HG03097 (cell line): ENCODE results near the gene TLR8.
"Not testable (repeated sequence)": the region's sequence is repeated elsewhere in the genome, so short reads cannot be mapped to it uniquely, and the experiment has no call there.

Experiments
- ATAC-seq: cut with Tn5 transposase; IDR thresholded peaks from one replicate; pipeline ENCODE4 v1.9.1; 2021; ENCODE audit not compliant: unreplicated experiment, low FRiP score

TLR8 gene

DNA sequence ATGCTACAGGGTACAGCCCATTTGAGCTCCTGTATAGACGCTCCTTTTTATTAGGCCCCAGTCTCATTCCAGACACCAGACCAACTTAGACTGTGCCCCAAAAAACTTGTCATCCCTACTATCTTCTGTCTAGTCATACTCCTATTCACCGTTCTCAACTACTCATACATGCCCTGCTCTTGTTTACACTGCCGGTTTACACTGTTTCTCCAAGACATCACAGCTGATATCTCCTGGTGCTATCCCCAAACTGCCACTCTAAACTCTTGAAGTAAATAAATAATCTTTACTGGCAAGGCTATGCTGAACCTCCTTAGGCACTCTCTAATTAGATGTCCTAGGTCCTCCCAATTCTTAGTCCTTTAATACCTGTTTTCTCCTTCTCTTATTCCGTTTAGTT is 38.0 kb downstream of the TLR8 start:
- not testable (repeated sequence) for ATAC-seq

DNA sequence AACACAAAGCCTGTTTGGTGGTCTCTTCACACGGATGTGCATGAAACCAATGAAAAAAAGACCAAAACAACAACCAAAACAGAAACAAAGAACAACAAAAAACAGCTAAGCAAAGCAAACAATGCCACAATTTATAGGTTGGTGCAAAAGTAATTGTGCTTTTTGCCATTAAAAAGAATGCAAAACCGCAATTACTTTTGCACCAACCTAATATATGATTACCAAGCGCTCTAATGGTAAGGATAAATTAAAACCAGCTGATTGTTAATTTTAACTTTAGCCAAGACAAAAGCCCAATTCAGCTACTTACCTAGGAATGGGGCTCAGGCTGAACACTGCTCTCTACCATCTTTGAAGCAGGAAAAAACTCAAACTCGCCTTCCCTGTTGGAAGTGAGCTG is 39.1 kb downstream of the TLR8 start:
- ATAC-seq: no peak

DNA sequence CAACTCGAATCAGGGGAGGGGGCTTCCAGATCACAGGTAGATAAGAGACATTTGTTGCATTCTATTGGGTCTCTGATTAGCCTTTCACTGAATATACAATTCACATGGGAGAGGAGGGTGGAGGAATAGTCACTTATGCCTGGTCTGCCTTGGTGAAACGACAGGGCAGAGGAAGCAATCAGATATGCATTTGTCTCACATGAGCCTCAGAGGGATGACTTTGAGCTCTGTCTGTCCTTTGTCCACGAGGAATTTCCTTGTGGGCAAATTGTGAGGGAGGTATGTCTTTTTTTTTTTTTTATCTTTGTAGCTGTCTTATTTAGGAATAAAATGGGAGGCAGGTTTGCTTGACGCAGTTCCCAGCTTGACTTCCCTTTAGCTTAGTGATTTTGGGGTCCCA is 40.0 kb downstream of the TLR8 start:
- no peak for ATAC-seq

DNA sequence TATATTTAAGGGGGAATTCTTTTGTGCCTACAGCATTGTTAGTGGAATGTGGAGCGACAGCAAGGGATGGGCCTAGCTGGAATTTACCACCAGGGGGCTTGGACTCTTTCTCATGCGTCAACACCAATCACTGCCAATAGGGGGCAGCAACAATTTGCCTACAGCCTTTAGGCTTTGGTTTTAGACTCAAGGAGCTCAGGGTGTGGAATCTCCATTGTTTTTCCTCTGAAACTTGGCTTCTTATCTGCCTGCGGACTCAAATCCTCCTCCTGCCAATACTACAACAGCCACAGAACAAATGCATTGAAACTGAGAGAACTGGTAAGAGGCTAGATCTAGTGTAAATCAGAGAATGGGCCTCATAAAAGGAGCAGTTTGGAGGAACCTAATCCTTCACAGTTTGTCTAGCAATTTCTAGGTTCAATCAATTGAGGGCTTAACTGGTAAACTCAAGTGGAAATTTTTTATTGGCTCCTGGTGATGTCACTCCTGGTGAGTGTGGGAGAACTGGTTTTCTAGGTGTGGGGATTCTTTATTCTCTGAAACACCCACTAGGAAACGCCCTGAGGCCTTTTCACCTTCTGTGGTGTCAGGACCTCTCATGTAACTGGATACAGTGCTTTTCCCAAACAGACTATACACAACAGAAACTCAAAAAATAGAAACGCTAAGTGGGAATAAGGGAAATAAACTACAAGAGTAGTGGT is 40.6 kb downstream of the TLR8 start:
- ATAC-seq: peak; percentile 33

DNA sequence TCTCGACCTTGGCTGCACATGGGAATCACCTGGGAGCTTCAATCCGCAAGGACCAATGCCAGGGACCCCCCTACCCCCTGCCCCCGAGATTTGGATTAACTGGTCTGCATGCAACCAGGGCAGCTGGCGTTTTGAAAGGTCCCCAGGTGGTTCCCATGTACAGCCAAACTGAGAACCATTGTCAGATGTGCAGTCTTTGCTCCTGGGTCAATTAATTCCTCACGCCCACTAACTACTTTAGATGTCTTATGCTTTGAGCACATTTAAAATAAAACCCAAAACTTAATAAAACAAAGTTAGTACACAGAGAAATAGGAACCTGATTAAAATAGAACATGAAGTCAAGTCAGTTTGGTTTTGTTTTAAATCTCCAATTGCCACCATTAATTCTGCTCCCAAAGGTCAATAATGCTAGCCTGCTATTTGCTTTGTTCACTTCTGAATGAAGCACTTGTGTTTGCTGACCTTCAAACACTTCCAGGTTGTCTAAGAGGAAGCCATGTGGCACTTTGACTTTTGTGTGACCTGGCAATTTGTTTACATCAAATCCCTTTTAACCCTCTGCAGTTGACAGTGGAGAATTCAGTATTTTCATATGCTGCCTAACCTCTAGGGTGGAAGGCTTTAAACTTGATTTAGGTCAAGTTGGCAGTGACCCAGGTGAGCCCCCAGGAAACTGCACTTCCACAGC is 41.3 kb downstream of the TLR8 start:
- ATAC-seq: no peak

DNA sequence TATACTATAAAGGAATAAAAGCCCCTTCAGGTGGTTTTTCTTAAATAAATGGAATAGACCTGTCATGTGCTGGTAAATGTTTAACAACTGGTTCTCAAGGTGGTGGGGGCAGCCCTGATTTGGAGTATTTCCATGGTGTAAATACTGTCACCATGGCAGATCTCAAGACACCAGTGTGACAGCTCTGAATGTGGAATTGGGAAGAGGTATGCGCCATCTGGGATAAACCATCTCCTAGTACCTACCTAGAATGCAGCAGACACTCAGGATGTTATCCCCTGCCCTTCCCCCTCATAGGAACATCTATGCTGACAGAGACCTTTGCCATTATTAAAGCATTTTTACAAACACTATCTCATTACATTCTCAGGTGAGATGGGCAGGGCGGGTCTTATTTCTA is 42.1 kb downstream of the TLR8 start:
- ATAC-seq: no peak

DNA sequence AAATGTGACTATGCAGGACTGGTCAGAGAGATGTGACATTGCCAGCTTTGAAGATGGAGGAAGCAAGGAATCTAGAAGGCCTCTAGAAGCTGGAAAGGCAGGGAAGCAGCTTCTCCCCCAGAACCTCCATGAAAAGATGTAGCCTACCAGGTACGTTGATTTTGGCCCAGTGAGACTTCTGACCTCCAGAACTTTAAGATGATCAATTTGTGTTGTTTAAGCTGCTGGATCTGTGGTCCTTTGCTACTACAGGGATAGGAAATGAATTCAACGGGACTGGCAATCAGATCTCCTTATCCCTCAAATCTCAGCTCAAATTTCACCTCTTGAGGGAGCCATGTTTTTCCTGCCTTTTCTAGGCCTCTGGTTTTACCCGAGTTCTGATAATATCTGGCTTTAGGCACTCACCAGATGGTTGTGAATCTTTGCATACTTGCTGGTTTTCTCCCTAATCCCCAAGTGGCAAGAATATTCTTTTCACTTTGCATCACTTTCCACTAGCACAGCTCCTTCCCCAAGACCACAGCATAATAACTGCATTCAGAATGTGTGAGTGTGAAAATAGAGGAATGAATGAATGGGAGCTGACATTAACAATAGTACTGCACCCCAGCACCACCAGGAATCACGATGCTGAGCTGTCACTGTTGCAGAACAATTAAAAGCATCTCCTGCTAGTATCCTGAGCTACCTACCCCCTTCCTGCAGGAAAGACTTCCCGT is 42.9 kb downstream of the TLR8 start:
- ATAC-seq: no peak

DNA sequence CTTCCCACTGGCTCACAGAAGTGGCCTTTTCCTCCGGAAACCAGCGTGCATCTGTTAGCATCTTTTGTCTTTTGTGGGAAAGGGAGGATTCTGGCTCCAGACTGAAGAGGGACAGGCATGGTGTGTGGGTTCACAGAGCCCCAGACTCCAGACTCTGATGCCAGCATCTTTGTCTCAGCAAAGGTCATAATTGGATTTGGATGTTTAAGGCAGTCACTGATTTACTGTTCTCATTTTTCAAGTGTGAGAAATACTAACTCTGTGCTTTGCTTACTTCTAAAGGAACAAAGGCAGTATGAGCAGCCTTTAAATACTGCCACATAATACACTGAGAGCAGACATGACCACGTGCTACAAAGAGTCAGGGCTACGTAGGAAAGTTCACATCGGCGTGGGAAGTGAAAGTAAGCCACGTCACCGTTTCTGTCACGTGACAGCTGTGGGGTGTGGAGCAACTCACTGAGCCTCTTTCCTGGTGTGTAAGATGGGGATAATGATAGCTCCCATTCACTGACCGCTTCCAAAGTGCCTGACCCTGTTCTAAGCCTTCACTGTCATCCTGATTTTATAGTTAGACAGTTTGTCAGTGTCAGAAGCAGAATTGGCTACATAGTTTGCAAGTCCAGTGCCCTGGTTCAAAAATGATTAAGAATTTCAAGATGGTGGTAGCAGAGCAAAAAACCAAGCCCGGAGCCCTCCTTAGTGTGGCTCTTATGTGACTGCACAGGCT is 43.7 kb downstream of the TLR8 start:
- peak; percentile 42 for ATAC-seq

DNA sequence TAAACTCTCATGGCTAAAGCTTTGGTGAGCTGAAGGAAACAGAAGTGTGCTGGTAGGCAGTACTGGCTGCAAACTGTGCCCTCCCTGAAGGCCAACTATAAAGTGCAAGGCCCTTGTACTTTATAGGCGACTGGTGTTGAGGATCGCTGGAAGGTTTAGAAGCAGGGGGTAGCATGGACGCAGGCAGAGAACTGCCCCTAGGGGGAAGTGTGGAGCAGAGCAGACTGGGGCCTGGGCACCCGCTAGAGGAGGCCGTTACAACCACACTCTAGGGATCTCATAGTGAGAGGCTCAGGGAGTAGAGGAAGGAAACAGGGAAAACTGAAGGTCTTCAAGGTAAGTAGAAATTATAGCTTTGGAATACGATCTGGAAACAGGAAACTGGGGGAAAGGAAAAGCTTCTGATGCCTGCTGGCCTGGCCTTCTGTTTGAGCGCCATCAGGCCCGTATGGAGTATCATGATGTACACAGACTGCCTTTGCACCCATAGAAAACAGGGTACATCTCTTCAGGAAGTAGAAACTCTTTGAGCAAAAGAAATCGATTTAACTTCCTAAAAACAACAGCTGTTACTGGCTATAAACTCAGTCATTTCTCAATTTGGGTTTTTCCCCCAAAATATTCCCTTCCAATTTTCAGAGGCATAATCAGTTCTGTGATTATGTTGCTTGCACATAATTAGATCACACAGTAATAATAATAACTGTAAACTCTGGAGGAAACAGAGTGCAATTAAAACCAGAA is 44.6 kb downstream of the TLR8 start:
- peak; percentile 39 for ATAC-seq

DNA sequence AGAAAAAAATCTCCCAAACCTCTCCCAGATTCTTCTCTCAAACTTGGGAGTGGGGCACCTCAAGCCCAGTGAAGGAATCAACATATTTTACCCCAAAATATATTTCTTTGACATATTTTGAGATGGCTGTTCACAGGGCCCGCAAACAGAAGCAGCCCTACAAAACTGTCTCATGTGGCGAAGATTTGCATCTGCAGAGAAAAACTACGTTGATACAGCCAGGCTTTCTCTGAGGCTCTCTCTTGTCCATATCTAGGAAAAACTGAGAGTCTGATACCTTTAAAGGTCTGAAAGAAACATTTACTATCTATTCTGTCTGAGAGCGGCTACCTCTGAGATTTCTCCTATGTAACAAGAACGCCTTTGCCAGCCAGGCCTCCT is 45.2 kb downstream of the TLR8 start:
- no peak for ATAC-seq

DNA sequence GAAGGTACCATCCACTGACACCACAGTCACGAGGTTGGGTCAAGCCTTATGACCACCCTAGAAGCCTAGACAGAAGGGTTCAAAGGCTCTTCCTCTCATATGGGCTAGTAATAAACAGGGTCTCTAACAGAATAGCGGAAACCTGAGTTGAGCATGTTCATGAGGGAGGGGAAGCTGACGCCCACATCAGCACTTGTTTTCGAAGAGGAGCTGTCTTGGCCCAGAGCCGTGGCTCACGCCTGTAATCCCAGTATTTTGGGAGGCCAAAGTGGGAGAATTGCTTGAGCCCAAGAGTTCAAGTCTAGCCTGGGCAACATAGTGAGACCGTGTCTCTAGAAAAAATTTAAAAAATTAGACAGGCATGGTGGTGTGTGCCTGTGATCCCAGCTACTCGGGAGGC is 47.0 kb downstream of the TLR8 start:
- ATAC-seq: no peak

DNA sequence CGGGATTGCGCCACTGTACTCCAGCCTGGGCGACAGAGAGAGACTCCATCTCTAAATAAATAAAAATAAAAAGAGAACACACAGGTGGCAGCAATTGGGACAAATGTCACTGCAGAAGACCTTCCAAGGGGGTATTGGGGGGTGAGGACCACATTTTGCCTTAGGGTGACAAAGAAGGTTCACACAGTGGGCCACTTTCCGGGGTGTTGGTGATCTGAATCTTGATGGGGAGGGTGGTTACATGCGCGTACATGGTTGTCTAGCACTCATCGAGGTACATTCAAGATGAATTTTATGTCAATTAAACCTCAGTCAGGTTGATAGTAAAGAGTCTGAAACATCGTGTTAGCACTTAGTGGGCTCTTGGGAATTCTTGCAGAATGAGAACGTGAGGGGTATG is 48.0 kb downstream of the TLR8 start:
- ATAC-seq: no peak

DNA sequence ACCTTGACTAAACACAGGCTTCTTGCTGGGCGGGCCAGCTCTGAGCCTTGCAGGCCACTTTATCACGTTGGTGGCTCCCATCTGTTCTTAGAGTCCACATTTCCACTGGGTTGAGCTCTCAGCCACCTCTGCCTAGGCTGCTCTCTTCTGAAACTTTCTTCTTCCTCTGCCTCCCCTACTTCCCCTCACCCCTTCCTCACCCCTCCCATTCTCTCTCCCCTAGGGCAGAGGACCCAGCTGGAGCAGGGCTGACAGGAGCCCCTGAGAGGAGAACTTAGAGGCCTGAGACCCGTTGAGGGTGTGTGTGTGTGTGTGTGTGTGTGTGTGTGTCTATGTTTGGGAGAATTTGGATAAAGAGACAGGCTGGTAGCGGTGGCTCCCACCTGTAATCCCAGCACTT is 48.6 kb downstream of the TLR8 start:
- ATAC-seq: no peak

DNA sequence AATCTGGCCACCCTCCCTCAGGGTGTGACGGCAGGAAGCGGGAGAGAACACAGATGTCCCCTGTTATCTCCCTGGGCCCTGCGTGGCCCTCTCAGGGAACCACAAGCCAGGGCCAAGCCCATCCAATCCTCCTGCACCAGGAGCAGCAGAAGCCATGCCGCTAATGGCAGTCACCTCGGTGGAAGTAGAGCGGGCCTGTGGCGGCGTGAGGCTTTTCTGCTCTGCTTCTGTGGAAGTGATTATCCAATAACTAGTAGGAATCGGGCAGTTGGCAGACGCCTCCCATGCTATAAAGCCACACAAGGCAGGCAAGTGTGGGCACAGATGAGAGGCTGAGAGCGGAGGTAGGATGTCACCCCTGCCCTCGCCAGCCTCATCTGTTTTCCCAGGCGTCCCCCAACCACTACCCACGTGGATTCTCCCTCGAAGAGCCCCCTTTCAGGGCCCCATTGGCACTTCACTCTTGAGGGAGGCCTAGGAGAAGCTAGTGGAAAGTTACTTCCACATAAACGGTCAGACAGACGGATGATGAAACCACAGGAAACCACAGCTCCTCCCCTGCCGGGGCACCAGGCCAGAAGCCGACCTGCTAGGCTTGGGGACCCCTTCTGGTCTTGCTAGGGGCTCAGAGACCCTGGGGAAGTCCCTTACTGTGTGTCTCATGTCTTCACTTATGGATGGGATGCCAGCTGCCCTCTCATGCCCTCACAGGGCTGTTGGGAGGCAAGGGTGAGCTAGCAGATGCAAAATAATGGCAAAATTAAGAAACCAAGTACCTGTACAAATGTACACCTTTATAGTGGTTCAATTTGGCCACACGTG is 49.7 kb downstream of the TLR8 start:
- ATAC-seq: peak; percentile 51

DNA sequence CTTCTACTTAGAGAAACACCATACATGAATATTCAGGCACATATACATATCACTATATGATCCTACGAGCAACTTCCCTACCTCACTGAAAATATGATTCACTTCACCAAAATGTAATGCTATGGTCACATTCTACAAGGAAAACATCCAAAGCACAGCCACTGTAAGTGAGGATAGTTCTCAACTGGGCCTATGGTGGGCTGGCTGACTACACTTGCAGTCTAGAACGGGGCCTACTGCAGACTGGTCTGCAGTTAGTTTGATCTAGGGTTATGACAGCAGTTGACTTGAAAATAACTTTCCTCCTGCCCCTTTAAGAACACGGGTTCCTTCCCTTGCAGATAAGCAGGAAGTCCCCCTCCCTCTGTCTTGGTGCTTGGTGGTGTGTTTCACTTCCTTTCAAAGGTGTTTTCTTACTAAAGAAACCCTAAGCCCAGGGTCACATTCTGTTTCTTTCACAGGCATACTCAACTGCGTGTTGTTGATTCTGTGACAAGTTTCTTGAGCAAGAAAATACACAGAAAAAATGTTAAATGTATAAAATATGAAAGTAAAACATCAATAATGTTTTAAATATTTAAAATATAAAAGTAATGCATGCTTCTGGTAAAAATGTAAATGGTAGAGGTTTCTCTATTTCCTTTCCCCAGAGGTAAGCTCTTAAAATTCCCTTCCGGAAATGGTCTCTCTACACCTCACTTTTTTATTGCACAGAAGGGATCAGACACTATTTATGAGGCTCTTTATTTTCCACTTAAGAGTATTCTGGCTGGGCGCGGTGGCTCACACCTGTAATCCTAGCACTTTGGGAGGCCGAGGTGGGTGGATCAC is 50.5 kb downstream of the TLR8 start:
- ATAC-seq: peak; percentile 72

DNA sequence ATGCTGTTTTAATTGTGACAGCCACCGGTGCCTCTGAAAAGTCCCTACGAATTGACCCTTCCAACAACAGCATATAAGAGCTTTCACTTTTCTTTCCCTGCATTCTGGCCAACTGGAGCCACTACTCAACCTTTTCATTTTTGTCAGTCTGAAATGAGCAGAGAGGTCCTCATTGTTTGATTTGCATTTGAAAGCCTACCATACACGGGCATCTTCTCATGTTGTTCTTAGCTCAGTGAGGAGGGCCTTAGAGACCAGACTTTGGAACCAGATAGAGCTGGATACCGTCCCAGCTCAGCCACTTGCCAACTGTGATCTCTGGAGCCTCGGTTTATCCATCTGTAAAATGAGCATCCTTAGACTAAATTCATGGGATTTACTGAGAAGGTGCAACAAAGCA is 51.6 kb downstream of the TLR8 start:
- ATAC-seq: no peak

DNA sequence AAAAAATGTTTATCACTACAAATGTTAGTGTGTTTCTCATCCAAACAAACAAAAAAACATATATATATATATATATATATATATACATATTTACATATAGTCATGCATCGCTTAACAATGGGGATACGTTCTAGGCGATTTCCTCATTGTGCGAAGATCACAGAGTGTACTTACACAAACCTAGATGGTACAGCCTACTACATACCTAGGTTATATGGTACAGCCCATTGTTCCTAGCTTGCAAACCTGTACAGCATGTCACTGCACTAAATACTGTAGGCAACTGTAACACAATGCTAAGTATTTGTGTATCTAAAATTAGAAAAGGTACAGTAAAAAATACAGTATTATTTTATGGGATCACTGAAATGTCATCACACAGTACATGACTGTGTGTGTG is 52.0 kb downstream of the TLR8 start:
- ATAC-seq: no peak

DNA sequence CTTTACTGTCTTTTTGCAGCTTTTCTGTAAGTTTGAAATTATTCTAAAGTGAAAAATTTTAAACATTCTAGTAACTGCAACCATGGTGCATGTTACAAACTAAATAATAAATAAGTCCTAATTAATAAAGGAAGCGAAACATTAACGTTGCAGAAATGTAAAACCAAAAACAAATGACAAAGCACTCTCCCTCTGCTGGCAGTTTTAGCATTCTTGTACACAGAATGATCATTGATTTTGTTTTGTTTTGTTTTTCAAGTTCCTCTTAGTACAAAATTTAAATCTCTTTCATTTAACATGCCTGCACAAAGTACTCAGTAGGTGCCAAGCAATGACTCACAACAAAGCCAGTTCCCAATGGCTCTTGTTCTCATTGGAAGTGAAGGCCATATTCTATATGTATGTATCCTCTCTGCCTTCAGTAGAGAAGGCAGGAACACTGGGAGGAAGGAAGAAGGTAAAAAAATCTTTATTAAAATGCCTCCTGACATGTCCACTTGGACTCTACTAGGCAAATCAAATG is 54.8 kb downstream of the TLR8 start:
- no peak for ATAC-seq
